ENCODE measurements around the gene VWCE.

The VWCE gene

GRCh38 chr11:61266602-61267001 is 28.5 kb downstream of the VWCE start:
- Histone ChIP-seq H3K4me2 (ENCODE audit: low read length) (no peak overlapping the region), H3K4me3 (ENCODE audit: low read length) (no peak overlapping the region), H3K27me3 (ENCODE audit: control insufficient read depth, low read length) (no peaks in the 10 kb centered on the region), H3K9me3 (ENCODE audit: control insufficient read depth, insufficient read depth, low read length) (no peaks in the 10 kb centered on the region), H3K36me3 (ENCODE audit: control insufficient read depth, low read length) (peaks cover 3% of the 10 kb centered on the region), H4K20me1 (ENCODE audit: control insufficient read depth, insufficient read depth, low read depth, low read length) (no peaks in the 10 kb centered on the region), H3K79me2 (ENCODE audit: control insufficient read depth, low read length) (no peaks in the 10 kb centered on the region), H3K27ac (ENCODE audit: low read depth, low read length) (no peak overlapping the region), H3F3A (ENCODE audit: control insufficient read depth, insufficient read depth) (no peaks in the 10 kb centered on the region), H3K9me2 (replicated peaks; ENCODE audit: control insufficient read depth, low read length) (no peaks in the 10 kb centered on the region), H3K4me1 (ENCODE audit: control insufficient read depth, low read length) (no peaks in the 10 kb centered on the region)
- TF ChIP-seq, protein P1, sequence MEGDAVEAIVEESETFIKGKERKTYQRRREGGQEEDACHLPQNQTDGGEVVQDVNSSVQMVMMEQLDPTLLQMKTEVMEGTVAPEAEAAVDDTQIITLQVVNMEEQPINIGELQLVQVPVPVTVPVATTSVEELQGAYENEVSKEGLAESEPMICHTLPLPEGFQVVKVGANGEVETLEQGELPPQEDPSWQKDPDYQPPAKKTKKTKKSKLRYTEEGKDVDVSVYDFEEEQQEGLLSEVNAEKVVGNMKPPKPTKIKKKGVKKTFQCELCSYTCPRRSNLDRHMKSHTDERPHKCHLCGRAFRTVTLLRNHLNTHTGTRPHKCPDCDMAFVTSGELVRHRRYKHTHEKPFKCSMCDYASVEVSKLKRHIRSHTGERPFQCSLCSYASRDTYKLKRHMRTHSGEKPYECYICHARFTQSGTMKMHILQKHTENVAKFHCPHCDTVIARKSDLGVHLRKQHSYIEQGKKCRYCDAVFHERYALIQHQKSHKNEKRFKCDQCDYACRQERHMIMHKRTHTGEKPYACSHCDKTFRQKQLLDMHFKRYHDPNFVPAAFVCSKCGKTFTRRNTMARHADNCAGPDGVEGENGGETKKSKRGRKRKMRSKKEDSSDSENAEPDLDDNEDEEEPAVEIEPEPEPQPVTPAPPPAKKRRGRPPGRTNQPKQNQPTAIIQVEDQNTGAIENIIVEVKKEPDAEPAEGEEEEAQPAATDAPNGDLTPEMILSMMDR (IDR thresholded peaks at IDR 0.05; ENCODE audit: low read depth, low read length, poor library complexity, severe bottlenecking): no peak
- TF ChIP-seq EZH2phosphoT487 (IDR thresholded peaks at IDR 0.05; ENCODE audit: borderline replicate concordance, low read length): no peak

- H4K20me1 ChIP-seq (ENCODE audit: control insufficient read depth, insufficient read depth, low read depth, low read length): no peaks in the 10 kb centered on the region
- TF ChIP-seq, protein P1 (IDR thresholded peaks at IDR 0.05; ENCODE audit: low read depth, low read length, poor library complexity, severe bottlenecking): no peak
- no peak for TF ChIP-seq EZH2phosphoT487 (IDR thresholded peaks at IDR 0.05; ENCODE audit: borderline replicate concordance, low read length)
- H3K4me2 ChIP-seq (ENCODE audit: low read length): no peak overlapping the region
- no peaks in the 10 kb centered on the region for H3K4me1 ChIP-seq (ENCODE audit: control insufficient read depth, low read length)
- H3K4me3 ChIP-seq (ENCODE audit: low read length): no peak overlapping the region
- no peaks in the 10 kb centered on the region for H3K27me3 ChIP-seq (ENCODE audit: control insufficient read depth, low read length)
- no peaks in the 10 kb centered on the region for H3K79me2 ChIP-seq (ENCODE audit: control insufficient read depth, low read length)
- no peaks in the 10 kb centered on the region for H3K9me2 ChIP-seq (replicated peaks; ENCODE audit: control insufficient read depth, low read length)
- 0 out of 2 replicates have a peak, but pooled peaks cover 3% of the 10 kb centered on the region for H3K36me3 ChIP-seq (ENCODE audit: control insufficient read depth, low read length)
- no peaks in the 10 kb centered on the region for H3K9me3 ChIP-seq (ENCODE audit: control insufficient read depth, insufficient read depth, low read length)
- H3F3A ChIP-seq (ENCODE audit: control insufficient read depth, insufficient read depth): no peaks in the 10 kb centered on the region
- no peak overlapping the region for H3K27ac ChIP-seq (ENCODE audit: low read depth, low read length)
Measured at GRCh38 chr11:61265357-61265756, 29.8 kb downstream of the VWCE start.

- Histone ChIP-seq H3K79me2 (ENCODE audit: control insufficient read depth, low read length) (no peaks in the 10 kb centered on the region), H3K4me2 (ENCODE audit: low read length) (no peak overlapping the region), H4K20me1 (ENCODE audit: control insufficient read depth, insufficient read depth, low read depth, low read length) (no peaks in the 10 kb centered on the region), H3K9me2 (replicated peaks; ENCODE audit: control insufficient read depth, low read length) (no peaks in the 10 kb centered on the region), H3K27ac (ENCODE audit: low read depth, low read length) (no peak overlapping the region), H3K4me3 (ENCODE audit: low read length) (no peak overlapping the region), H3K27me3 (ENCODE audit: control insufficient read depth, low read length) (no peaks in the 10 kb centered on the region), H3K4me1 (ENCODE audit: control insufficient read depth, low read length) (no peaks in the 10 kb centered on the region), H3F3A (ENCODE audit: control insufficient read depth, insufficient read depth) (no peaks in the 10 kb centered on the region), H3K36me3 (ENCODE audit: control insufficient read depth, low read length) (0 out of 2 replicates have a peak, but pooled peaks cover 3% of the 10 kb centered on the region), H3K9me3 (ENCODE audit: control insufficient read depth, insufficient read depth, low read length) (no peaks in the 10 kb centered on the region)
- TF ChIP-seq, protein P1 (IDR thresholded peaks at IDR 0.05; ENCODE audit: low read depth, low read length, poor library complexity, severe bottlenecking): no peak
- no peak for TF ChIP-seq EZH2phosphoT487 (IDR thresholded peaks at IDR 0.05; ENCODE audit: borderline replicate concordance, low read length)
Measured at GRCh38 chr11:61264795-61265194, 30.3 kb downstream of the VWCE start.
